IPS-11a (cell line): ENCODE measurements around the gene DRC1.
"Not testable (repeated sequence)": the region's sequence is repeated elsewhere in the genome, so short reads cannot be mapped to it uniquely, and the experiment has no call there.

Source experiments
- H3K4me3 ChIP-seq: one replicate; pipeline ENCODE4 v1.5.1; 2013; ENCODE audit warnings: low read depth, low read length, control low read depth

Gene DRC1

GRCh38 chr2:26401739-26402541, at the start of gene DRC1:
TSS of gene DRC1 (plus strand) at chr2:26401920. CDS start at chr2:26401990, 70 bp downstream.
- H3K4me3 ChIP-seq: peak within 1 kb of the TSS; percentile 45

- H3K4me3 ChIP-seq: no peak overlapping the region
Measured at GRCh38 chr2:26352892-26353291, 48.8 kb upstream of the DRC1 start.

GRCh38 chr2:26354469-26354868, 47.3 kb upstream of the DRC1 start:
- H3K4me3 ChIP-seq: not testable (repeated sequence)

GRCh38 chr2:26355038-26355995, 46.4 kb upstream of the DRC1 start:
- H3K4me3 ChIP-seq: no peak overlapping the region

- no peak overlapping the region for H3K4me3 ChIP-seq
Measured at GRCh38 chr2:26356111-26356510, 45.6 kb upstream of the DRC1 start.

GRCh38 chr2:26356771-26357170, 44.9 kb upstream of the DRC1 start:
- no peak overlapping the region for H3K4me3 ChIP-seq

GRCh38 chr2:26359886-26360473, 41.7 kb upstream of the DRC1 start:
- H3K4me3 ChIP-seq: no peak overlapping the region

- H3K4me3 ChIP-seq: no peak overlapping the region
Measured at GRCh38 chr2:26363323-26363722, 38.4 kb upstream of the DRC1 start.

- H3K4me3 ChIP-seq: no peak overlapping the region
Measured at GRCh38 chr2:26363958-26364357, 37.8 kb upstream of the DRC1 start.

- no peak overlapping the region for H3K4me3 ChIP-seq
Measured at GRCh38 chr2:26364669-26365068, 37.1 kb upstream of the DRC1 start.

- no peak overlapping the region for H3K4me3 ChIP-seq
Measured at GRCh38 chr2:26366957-26367356, 34.8 kb upstream of the DRC1 start.

GRCh38 chr2:26369664-26370063, 32.1 kb upstream of the DRC1 start:
- not testable (repeated sequence) for H3K4me3 ChIP-seq

- H3K4me3 ChIP-seq: not testable (repeated sequence)
Measured at GRCh38 chr2:26370909-26371308, 30.8 kb upstream of the DRC1 start.

GRCh38 chr2:26376799-26377198, 24.9 kb upstream of the DRC1 start:
- H3K4me3 ChIP-seq: no peak overlapping the region

- no peak overlapping the region for H3K4me3 ChIP-seq
Measured at GRCh38 chr2:26380281-26380680, 21.4 kb upstream of the DRC1 start.

GRCh38 chr2:26382564-26382963, 19.2 kb upstream of the DRC1 start:
- no peak overlapping the region for H3K4me3 ChIP-seq

GRCh38 chr2:26384183-26384582, 17.5 kb upstream of the DRC1 start:
- no peak overlapping the region for H3K4me3 ChIP-seq

GRCh38 chr2:26384597-26384996, 17.1 kb upstream of the DRC1 start:
- H3K4me3 ChIP-seq: no peak overlapping the region

- H3K4me3 ChIP-seq: no peak overlapping the region
Measured at GRCh38 chr2:26387189-26387588, 14.5 kb upstream of the DRC1 start.

GRCh38 chr2:26394694-26395093, 7.0 kb upstream of the DRC1 start:
- H3K4me3 ChIP-seq: no peak overlapping the region

- H3K4me3 ChIP-seq: no peak overlapping the region
Measured at GRCh38 chr2:26395394-26395793, 6.3 kb upstream of the DRC1 start.
